Hematopoietic multipotent progenitor cell treated with erythropoietin and hydrocortisone succinate and interleukin-3 and kit ligand, for 17 days (in vitro differentiated cells): Measurements from ENCODE around the gene BAHD1.
"Not testable (repeated sequence)": the region's sequence is repeated elsewhere in the genome, so short reads cannot be mapped to it uniquely, and the experiment has no call there.

Source experiments
- DNase-seq: peaks from one replicate; pipeline ENCODE4 v3.0.0-alpha.2; 2015; ENCODE audit warnings: low spot score

The BAHD1 gene

DNA sequence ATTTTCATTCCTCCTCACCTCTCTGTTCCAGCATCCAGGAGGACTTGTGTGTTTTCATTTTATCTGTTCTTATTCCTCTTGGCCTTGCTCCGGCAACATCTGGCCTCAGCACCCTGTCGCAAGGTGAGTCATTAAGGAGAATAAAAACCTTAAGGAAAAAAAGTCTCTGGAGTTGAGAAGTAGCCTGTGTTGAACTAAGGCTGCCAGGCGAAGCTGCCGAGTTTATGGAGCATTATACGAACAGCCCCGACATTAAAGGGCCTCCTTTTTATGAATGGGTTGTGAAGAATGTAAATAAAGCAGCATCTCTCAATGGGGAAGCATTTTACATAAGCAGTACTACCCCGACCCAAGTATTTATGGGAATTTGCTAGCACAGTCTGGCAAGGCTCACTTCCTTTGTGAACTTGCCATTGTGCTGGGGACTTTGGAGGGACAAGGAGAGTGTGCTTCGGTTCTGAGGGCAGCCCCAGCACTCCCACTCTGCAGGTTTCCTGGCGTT, 4.7 kb downstream of the BAHD1 start:
- DNase-seq = no peak

DNA sequence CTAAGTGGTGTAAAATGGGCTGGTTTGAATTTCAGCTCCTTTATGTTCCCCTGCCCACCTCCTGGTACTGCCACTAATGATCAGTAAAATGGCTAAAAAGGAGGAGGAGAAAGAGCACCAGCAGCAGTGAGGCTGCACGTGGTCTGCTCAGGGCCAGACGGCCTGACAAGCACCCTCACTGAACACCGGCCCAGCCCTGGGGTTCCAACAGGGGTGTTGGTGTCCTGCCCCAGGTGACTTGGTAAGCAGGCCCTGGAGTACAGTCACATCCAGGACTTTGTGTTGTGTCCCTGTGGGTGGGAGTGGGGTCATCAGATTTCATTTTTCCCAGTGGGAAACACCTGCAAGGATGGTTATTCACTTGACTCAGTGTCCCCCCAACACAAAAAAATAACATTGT, 5.4 kb downstream of the BAHD1 start:
- DNase-seq = no peak

DNA sequence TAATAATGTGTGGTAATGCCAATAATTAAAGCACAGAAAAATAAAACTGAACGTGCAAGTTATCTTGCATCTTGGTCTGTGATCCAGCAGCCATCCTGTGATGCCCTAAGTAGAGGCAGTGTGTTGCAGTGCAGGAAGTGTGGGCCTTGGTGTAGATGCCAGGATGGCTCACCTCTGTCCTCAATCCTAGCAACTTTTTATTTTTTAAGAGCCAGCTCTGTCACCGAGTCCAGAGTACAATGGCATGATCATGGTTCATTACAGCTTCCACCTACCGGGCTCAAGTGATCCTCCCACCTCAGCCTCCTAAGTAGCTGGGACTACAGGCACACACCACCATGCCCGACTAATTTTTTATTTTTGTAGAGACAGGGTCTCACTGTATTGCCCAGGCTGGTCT, 7.6 kb downstream of the BAHD1 start:
- DNase-seq = no peak

DNA sequence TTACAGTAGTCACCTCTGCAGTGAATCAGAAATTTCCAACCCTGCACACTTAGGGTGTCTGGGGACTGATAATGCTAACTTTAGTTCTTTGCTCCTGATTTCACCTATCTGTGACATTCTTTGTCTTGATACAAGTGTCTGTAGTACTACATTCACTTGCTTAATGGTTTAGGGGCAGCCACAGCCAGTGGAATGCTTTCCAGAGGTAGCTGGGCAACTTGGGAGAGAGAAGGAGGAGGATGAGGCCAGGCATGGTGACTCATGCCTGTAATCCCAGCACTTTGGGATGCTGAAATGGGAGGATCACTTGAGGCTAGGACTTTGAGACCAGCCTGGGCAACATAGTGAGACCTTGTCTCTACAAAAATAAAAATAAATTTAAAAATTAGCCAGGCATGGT, 8.5 kb downstream of the BAHD1 start:
- DNase-seq = no peak

GRCh38 chr15:40450047-40450446, 9.3 kb downstream of the BAHD1 start:
- DNase-seq = no peak

- no peak for DNase-seq
Measured at GRCh38 chr15:40451527-40452158, 10.9 kb downstream of the BAHD1 start.

DNA sequence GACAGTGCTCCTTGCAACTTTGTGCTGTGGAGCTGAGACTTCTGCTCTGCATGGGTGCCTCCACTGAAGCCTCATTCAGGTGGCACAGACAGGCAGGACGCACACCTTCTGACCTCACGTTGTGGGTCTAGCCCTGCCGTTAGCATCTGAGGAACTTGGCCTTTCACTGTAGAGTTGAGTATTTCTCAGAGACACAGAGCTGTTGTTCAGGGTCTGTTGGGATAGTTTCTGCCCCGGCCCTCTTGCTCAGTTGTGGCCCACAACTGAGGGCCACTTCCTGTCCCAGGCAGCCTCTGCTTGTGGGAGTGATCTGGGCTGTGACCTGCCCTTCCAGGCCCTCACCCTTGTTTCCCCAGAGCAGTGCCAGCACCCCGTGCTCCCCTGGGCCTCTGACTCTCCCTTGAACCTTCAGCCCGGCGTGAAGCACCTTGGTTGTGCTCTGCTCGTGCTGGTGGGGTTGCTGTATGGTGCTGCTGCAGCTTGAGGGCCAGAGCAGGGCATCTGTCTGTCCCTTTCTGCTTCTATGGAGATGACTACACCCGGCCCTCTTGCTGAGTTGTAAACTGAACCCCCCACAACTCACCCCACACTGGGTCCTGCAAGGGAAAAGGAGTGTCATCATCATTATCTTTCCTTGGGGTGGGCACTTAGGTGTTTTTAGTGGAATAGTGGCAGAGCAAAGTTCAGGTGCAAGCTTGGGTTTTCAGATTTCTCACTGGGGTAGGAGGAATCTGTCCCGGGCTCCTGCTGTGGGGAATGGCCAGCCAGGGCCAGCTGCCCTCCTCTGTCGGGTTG, 11.7 kb downstream of the BAHD1 start:
- no peak for DNase-seq

GRCh38 chr15:40453941-40454340, 13.2 kb downstream of the BAHD1 start:
- DNase-seq = not testable (repeated sequence)

DNA sequence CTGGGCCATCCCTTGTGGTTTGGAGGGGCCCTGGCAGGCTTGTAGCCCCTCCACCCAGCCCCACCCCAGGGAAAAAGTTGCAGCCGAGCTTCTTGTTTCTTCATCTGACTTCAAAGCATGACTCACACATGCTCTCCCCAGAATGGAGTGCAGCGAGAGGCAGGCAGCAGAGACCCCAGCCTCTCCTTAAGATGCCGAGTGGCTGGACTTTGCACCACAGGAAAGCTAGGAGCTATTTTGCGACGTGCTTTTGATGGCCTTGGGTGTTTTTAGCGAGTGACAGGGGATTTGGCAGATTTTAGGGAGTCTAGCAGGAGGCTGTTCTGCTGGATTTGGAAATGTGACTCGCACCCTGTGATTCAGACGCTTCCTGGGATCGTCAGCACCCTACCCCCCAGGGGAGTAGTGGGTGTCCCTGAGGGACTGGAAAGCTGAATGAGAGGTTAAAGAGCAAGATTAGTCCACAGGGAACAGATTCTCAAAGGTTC, 14.2 kb downstream of the BAHD1 start:
- no peak for DNase-seq

GRCh38 chr15:40456299-40456712, 15.6 kb downstream of the BAHD1 start:
- no peak for DNase-seq

- DNase-seq = no peak
Measured at GRCh38 chr15:40456738-40457137, 16.0 kb downstream of the BAHD1 start.

DNA sequence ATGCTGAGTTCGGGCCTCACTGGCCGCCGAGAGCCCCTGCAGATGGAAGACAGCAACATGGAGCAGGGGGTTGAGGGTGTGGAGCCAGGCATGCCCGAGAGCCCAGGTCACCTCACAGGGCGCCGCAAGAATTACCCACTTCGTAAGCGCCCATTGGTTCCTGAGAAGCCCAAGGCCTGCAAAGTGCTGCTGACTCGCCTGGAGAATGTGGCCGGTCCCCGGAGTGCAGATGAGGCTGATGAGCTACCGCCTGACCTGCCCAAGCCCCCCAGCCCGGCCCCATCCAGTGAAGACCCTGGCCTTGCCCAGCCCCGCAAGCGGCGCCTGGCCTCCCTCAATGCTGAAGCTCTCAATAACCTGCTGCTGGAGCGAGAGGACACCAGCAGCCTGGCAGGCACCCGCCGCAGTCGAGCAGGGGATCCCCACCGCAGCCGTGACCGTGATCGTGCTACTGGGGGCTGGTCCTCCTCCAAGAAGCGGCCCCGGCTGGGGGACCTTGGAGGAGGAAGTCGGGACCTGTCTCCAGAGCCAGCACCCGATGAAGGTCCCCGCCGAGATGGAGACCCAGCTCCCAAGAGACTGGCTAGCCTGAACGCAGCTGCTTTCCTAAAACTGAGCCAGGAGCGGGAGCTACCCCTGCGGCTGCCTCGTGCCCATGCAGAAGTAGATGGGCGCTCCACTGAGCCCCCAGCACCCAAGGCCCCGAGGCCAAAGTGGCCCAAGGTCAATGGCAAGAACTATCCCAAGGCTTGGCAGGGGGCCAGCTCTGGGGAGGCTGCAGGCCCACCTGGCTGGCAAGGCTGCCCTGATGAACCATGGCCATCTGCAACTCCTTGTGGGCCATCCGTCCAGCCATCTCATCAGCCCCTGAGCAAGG, 18.0 kb downstream of the BAHD1 start:
- DNase-seq = no peak

GRCh38 chr15:40459391-40460015, 18.8 kb downstream of the BAHD1 start:
- DNase-seq = no peak

GRCh38 chr15:40460404-40460803, 19.7 kb downstream of the BAHD1 start:
- DNase-seq = no peak

- no peak for DNase-seq
Measured at GRCh38 chr15:40461958-40462357, 21.2 kb downstream of the BAHD1 start.

GRCh38 chr15:40463279-40463678, 22.5 kb downstream of the BAHD1 start:
- DNase-seq = no peak

DNA sequence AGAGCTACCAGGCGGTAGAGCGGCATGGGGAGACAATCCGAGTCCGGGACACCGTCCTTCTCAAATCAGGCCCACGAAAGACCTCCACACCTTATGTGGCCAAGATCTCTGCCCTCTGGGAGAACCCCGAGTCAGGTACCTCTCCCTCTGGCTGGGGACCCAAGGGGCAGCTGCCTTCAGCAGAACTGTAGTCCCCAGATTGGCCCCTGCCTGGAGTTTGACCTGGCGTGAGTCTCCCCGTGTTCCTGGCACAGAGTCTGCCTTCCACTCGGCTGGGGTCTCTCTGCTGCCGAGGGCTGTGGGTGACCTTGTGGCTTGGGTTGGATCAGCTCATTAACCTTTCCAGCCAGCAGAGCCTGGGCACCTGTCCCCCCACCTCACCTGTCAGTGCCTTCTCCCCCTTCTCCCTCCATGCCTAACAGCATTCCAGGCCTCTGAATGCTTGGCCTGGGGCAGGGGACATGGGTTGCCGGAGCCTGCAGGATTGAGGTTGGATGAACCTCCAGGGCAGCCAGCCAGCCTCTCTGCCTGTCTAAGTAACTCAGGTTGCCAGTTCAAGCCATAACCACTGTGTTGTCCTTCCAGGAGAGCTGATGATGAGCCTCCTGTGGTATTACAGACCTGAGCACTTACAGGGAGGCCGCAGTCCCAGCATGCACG, 23.3 kb downstream of the BAHD1 start:
- no peak for DNase-seq

GRCh38 chr15:40464595-40465185, 23.9 kb downstream of the BAHD1 start:
- DNase-seq = no peak

- no peak for DNase-seq
Measured at GRCh38 chr15:40465939-40466338, 25.2 kb downstream of the BAHD1 start.

GRCh38 chr15:40466426-40467260, 25.9 kb downstream of the BAHD1 start:
- DNase-seq = no peak
